Breast epithelium (tissue), 4 donors: Measurements from ENCODE around the gene ZNF750. TPM values are rescaled to one million over a fixed set of nuclear protein-coding genes. Genes with fewer than 3 reads are reported as not detected.

Experiments
- DNase-seq, 2 donors: peaks; one replicate each; pipeline ENCODE4 v3.0.0-alpha.2; 2019; ENCODE audit warnings: low spot score in 2 of 2
- H3K27ac ChIP-seq, 2 donors: fragments of 200-600 bp; sonication (generic) in 1 of 2; one replicate each; pipeline ENCODE4 v1.5.1; 2016 to 2019; ENCODE audit warnings: mild to moderate bottlenecking in 1 of 2
- H3K27me3 ChIP-seq, 2 donors: fragments of 200-600 bp; sonication (generic) in 1 of 2; one replicate each; pipeline versions ENCODE4 v1.5.1 to v1.6.0; 2017 to 2019; ENCODE audit warnings: control low read depth in 1 of 2, mild to moderate bottlenecking in 1 of 2
- H3K36me3 ChIP-seq: fragments of 200-600 bp; one replicate; pipeline ENCODE4 v1.5.1; 2019
- H3K4me1 ChIP-seq, 2 donors: fragments of 200-600 bp; sonication (generic); one replicate each; pipeline ENCODE4 v1.5.1; 2016 to 2019; ENCODE audit warnings: control low read depth in 1 of 2
- H3K4me3 ChIP-seq, 3 donors: fragments of 200-600 bp; sonication (generic); 1 replicate in 2 of 3; 2 replicates in 1 of 3; pipeline ENCODE4 v1.5.1; 2016 to 2019; ENCODE audit warnings: mild to moderate bottlenecking in 3 of 3, moderate library complexity in 2 of 3
- H3K9me3 ChIP-seq, 2 donors: fragments of 200-600 bp; sonication (generic) in 1 of 2; one replicate each; pipeline ENCODE4 v1.5.1; 2016 to 2019; ENCODE audit warnings: control low read depth in 1 of 2
- CTCF ChIP-seq, 3 donors: fragments of 450-650 bp; IDR thresholded peaks; one replicate each; pipeline ENCODE4 v1.5.1; 2016 to 2017; ENCODE audit warnings: antibody characterized with exemption in 3 of 3, mild to moderate bottlenecking in 3 of 3, moderate library complexity in 3 of 3
- POLR2A ChIP-seq: fragments of 450-650 bp; IDR thresholded peaks from one replicate; pipeline ENCODE4 v1.6.1; 2016; ENCODE audit warnings: antibody characterized with exemption, mild to moderate bottlenecking, moderate library complexity
- POLR2AphosphoS5 ChIP-seq, 3 donors: sonication (generic); formaldehyde crosslinking; IDR thresholded peaks; one replicate each; pipeline ENCODE4 v1.6.1; 2017; ENCODE audit warnings: antibody characterized with exemption in 3 of 3
- intact Hi-C: fragments of 100-400 bp; cut with DNase I; formaldehyde crosslinking; loops from one replicate; pipeline ENCODE4 v1.15.1; 2023; ENCODE audit warnings: low total_unique reads
- total RNA-seq, 3 donors: library from RNA; depleted of rRNA; stranded (reverse); fragments of >200 nt; gene quantifications; one replicate each; pipeline ENCODE4 v1.1.0, GENCODE V29; 2016

Gene ZNF750
- total RNA-seq, 3 donors from 2014 or later = 5.6 to 7.8 TPM; not detected in 1

DNA sequence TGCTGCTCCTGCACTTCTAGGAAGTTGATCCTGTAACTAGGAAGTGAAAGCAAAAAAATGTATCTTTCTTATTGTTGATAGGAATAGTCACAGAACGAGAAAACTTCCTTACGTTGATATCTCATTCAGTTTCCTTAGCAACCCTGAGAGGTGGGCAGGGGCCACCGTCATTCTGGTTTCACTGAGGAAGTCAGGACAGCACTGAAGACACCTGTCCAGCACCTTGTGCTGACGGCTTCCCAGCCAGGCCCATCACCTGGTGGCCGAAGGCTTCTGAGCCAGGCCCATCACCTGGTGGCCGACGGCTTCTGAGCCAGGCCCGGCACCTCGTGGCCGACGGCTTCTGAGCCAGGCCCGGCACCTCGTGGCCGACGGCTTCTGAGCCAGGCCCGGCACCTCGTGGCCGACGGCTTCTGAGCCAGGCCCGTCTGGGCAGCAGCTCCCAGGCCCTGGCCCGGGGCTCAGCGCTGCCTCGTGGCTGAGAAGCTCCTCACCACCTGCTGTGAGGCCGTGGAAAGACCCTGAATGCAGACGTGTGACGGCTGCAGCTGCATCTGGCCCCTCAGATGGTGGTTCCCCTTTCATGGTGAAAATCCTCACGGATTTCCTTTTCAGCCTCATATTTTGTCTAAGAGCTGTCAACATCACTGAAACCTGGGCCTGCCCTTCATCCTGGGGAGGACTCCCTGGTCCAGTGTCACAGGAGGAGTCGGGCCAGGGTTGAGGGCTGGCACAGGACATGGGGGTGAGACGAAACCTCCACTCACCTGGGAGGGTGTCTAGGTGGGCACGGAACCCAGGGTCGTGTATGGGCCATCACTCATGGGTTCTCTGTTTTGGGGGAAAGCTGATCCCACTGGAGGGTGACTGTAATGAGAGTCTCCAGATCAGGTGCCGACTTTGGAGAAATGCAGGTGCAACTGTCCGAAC, 33.0 kb upstream of the ZNF750 start:
- no peaks in the 10 kb centered on the region for H3K9me3 ChIP-seq
- TF ChIP-seq POLR2A (no peak), CTCF (IDR thresholded peaks at IDR 0.05) (no peak), POLR2AphosphoS5 (IDR thresholded peaks at IDR 0.05) (no peak)
- no peak overlapping the region for H3K4me3 ChIP-seq
- intact Hi-C loops = no loop called here
- H3K27ac ChIP-seq = no peak overlapping the region
- no peaks in the 10 kb centered on the region for H3K36me3 ChIP-seq
- H3K27me3 ChIP-seq = no peaks in the 10 kb centered on the region
- peaks cover 4 to 30% of the 10 kb centered on the region in 2 donors for H3K4me1 ChIP-seq
- no peak for DNase-seq

GRCh38 chr17:82871776-82872561, 32.1 kb upstream of the ZNF750 start:
- no peaks in the 10 kb centered on the region for H3K27me3 ChIP-seq
- H3K36me3 ChIP-seq = no peaks in the 10 kb centered on the region
- DNase-seq = no peak
- H3K27ac ChIP-seq = peak overlapping the region in 1 of 2 donors; percentile 71
- no peaks in the 10 kb centered on the region for H3K9me3 ChIP-seq
- H3K4me3 ChIP-seq = no peak overlapping the region
- intact Hi-C loops = no loop called here
- TF ChIP-seq POLR2A (no peak), CTCF (IDR thresholded peaks at IDR 0.05) (no peak), POLR2AphosphoS5 (IDR thresholded peaks at IDR 0.05) (no peak)
- H3K4me1 ChIP-seq = peaks cover 4 to 28% of the 10 kb centered on the region in 2 donors

- intact Hi-C loops = no loop called here
- no peaks in the 10 kb centered on the region for H3K36me3 ChIP-seq
- no peak for DNase-seq
- TF ChIP-seq POLR2AphosphoS5 (IDR thresholded peaks at IDR 0.05) (peak in 1 of 3 donors; percentile 11), POLR2A (no peak)
- H3K9me3 ChIP-seq = no peaks in the 10 kb centered on the region
- H3K27me3 ChIP-seq = no peaks in the 10 kb centered on the region
- peak overlapping the region in 1 of 2 donors; percentile 71 for H3K27ac ChIP-seq
- H3K4me3 ChIP-seq = no peak overlapping the region
- peaks cover 4 to 30% of the 10 kb centered on the region in 2 donors for H3K4me1 ChIP-seq
Observed at GRCh38 chr17:82871056-82871775, 31.4 kb upstream of the ZNF750 start.

DNA sequence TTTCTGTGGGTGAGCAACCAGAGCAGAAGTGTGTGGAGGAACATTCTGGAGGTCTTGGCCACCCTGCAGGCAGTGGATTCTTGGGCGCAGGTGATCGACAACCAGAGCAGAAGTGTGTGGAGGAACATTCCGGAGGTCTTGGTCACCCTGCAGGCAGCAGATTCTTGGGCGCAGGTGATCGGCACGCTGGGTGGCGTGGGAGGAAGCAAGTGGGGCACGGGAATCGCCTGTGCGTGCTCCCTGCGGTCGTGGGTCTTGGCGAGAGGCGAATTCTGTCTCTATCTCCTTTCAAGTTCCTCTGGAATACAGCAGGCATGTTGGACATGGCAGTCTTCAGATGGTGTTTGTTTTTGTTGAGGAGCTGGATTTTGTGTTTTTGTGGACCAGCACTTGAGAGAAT, 30.7 kb upstream of the ZNF750 start:
- H3K9me3 ChIP-seq = no peaks in the 10 kb centered on the region
- peak overlapping the region in 1 of 2 donors; percentile 14 for H3K27ac ChIP-seq
- intact Hi-C loops = no loop called here
- H3K36me3 ChIP-seq = no peaks in the 10 kb centered on the region
- no peak overlapping the region for H3K4me3 ChIP-seq
- H3K27me3 ChIP-seq = no peaks in the 10 kb centered on the region
- no peak for DNase-seq
- H3K4me1 ChIP-seq = peaks cover 3 to 26% of the 10 kb centered on the region in 2 donors
- TF ChIP-seq CTCF (IDR thresholded peaks at IDR 0.05) (no peak), POLR2A (no peak), POLR2AphosphoS5 (IDR thresholded peaks at IDR 0.05) (no peak)

DNA sequence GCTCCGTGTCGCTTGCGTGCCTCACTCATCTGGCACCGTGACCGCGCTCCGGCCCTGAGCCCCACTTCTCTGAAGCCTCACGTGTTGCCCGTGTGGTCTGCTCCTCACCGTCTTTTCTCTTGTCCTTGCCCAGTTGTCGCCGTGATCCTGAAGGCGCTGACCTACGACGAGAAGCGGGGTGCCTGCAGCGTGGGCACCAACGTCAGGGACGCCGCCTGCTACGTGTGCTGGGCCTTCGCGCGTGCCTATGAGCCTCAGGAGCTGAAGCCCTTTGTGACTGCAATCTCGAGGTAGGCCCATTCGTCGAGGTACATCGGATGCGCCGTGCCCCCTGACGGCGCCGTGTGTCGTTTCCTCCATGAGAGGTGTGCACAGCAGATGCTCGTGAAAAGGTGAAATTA, 30.3 kb upstream of the ZNF750 start:
- Histone ChIP-seq H3K4me1 (peaks cover 0 to 21% of the 10 kb centered on the region in 2 donors), H3K9me3 (no peaks in the 10 kb centered on the region)
- intact Hi-C loops = no loop called here

More for the DNA sequence above, 30.3 kb upstream of the ZNF750 start:
- Histone ChIP-seq H3K4me3 (no peak overlapping the region), H3K27me3 (no peaks in the 10 kb centered on the region), H3K36me3 (no peaks in the 10 kb centered on the region), H3K27ac (peak overlapping the region in 1 of 2 donors; percentile 14)
- DNase-seq = no peak
- no peak for TF ChIP-seq POLR2AphosphoS5 (IDR thresholded peaks at IDR 0.05)
- TF ChIP-seq CTCF (IDR thresholded peaks at IDR 0.05) = no peak
- no peak for TF ChIP-seq POLR2A
